ENCODE data around the gene APCDD1L.
"Not testable (repeated sequence)": the region's sequence is repeated elsewhere in the genome, so short reads cannot be mapped to it uniquely, and the experiment has no call there.

Gene APCDD1L

GRCh38 chr20:58416057-58416456, 99.1 kb downstream of the APCDD1L start:
- no peak overlapping the region for H3K27ac ChIP-seq
- TF ChIP-seq CTCF (IDR thresholded peaks at IDR 0.05) (no peak), ZFX (IDR thresholded peaks at IDR 0.05; ENCODE audit: borderline replicate concordance) (no peak)

GRCh38 chr20:58414786-58415185, 100.4 kb downstream of the APCDD1L start:
- H3K27ac ChIP-seq: not testable (repeated sequence)

GRCh38 chr20:58414216-58414615, 101.0 kb downstream of the APCDD1L start:
- H3K27ac ChIP-seq: not testable (repeated sequence)

Measured in 22Rv1 (cell line).